Renal cortex interstitium (tissue), 15 donors: ENCODE results near the gene CIPC. TPM values are rescaled to one million over a fixed set of nuclear protein-coding genes. Genes with fewer than 3 reads are reported as not detected.
A peak's percentile ranks its signal among the peaks of the same experiment; 100 is the strongest.

Experiments used
- DNase-seq, 11 donors: peaks; one replicate each; pipeline ENCODE4 v3.0.0-alpha.2; 2013; ENCODE audit warnings: low read depth in 9 of 11, low spot score in 4 of 11; ENCODE audit errors: extremely low read depth in 1 of 11
- long read RNA-seq, 16 experiments: transcript quantifications; one replicate each; lab custom pipeline, GENCODE V29; 2026
- polyA plus RNA-seq, 3 donors: library from polyadenylated mRNA; unstranded; fragments of 120-200 nt; gene quantifications; one replicate each; pipeline ENCODE4 v1.2.1, GENCODE V29; 2013; ENCODE audit not compliant: insufficient read length in 3 of 3

CIPC gene, protein sequence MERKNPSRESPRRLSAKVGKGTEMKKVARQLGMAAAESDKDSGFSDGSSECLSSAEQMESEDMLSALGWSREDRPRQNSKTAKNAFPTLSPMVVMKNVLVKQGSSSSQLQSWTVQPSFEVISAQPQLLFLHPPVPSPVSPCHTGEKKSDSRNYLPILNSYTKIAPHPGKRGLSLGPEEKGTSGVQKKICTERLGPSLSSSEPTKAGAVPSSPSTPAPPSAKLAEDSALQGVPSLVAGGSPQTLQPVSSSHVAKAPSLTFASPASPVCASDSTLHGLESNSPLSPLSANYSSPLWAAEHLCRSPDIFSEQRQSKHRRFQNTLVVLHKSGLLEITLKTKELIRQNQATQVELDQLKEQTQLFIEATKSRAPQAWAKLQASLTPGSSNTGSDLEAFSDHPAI
- polyA plus RNA-seq = 10 to 100 TPM; 21.8 to 29.0 (median 26.0) TPM
- long read RNA-seq, donor 1, full-length matches to known transcripts = 6 of 6 reads
- long read RNA-seq, donor 1, partial matches to known transcripts = 0 of 6 reads
- long read RNA-seq, donor 1, other reads (novel, unspliced or antisense) = 0 of 6 reads
- long read RNA-seq, donor 2, full-length matches to known transcripts = 7 of 28 reads
- long read RNA-seq, donor 2, partial matches to known transcripts = 21 of 28 reads
- long read RNA-seq, donor 2, other reads (novel, unspliced or antisense) = 0 of 28 reads
- long read RNA-seq, donor 3, full-length matches to known transcripts = 6 of 6 reads
- long read RNA-seq, donor 3, partial matches to known transcripts = 0 of 6 reads
- long read RNA-seq, donor 3, other reads (novel, unspliced or antisense) = 0 of 6 reads
- long read RNA-seq, donor 4, full-length matches to known transcripts = 3 of 3 reads
- long read RNA-seq, donor 4, partial matches to known transcripts = 0 of 3 reads
- long read RNA-seq, donor 4, other reads (novel, unspliced or antisense) = 0 of 3 reads
- long read RNA-seq, donor 5 = 0 reads
- long read RNA-seq, donor 6, full-length matches to known transcripts = 10 of 54 reads
- long read RNA-seq, donor 6, partial matches to known transcripts = 44 of 54 reads
- long read RNA-seq, donor 6, other reads (novel, unspliced or antisense) = 0 of 54 reads
- long read RNA-seq, donor 7, full-length matches to known transcripts = 6 of 38 reads
- long read RNA-seq, donor 7, partial matches to known transcripts = 32 of 38 reads
- long read RNA-seq, donor 7, other reads (novel, unspliced or antisense) = 0 of 38 reads
- long read RNA-seq, donor 8 = 0 reads
- long read RNA-seq, donor 9, full-length matches to known transcripts = 3 of 3 reads
- long read RNA-seq, donor 9, partial matches to known transcripts = 0 of 3 reads
- long read RNA-seq, donor 9, other reads (novel, unspliced or antisense) = 0 of 3 reads
- long read RNA-seq, donor 10, full-length matches to known transcripts = 8 of 8 reads
- long read RNA-seq, donor 10, partial matches to known transcripts = 0 of 8 reads
- long read RNA-seq, donor 10, other reads (novel, unspliced or antisense) = 0 of 8 reads
- long read RNA-seq, donor 11, full-length matches to known transcripts = 8 of 8 reads
- long read RNA-seq, donor 11, partial matches to known transcripts = 0 of 8 reads
- long read RNA-seq, donor 11, other reads (novel, unspliced or antisense) = 0 of 8 reads
- long read RNA-seq, donor 12, full-length matches to known transcripts = 2 of 2 reads
- long read RNA-seq, donor 12, partial matches to known transcripts = 0 of 2 reads
- long read RNA-seq, donor 12, other reads (novel, unspliced or antisense) = 0 of 2 reads
- long read RNA-seq, donor 13 = 0 reads
- long read RNA-seq, donor 14, full-length matches to known transcripts = 2 of 2 reads
- long read RNA-seq, donor 14, partial matches to known transcripts = 0 of 2 reads
- long read RNA-seq, donor 14, other reads (novel, unspliced or antisense) = 0 of 2 reads
- long read RNA-seq, donor 15, full-length matches to known transcripts = 2 of 2 reads
- long read RNA-seq, donor 15, partial matches to known transcripts = 0 of 2 reads
- long read RNA-seq, donor 15, other reads (novel, unspliced or antisense) = 0 of 2 reads
- long read RNA-seq, donor 16, full-length matches to known transcripts = 18 of 18 reads
- long read RNA-seq, donor 16, partial matches to known transcripts = 0 of 18 reads
- long read RNA-seq, donor 16, other reads (novel, unspliced or antisense) = 0 of 18 reads

DNA sequence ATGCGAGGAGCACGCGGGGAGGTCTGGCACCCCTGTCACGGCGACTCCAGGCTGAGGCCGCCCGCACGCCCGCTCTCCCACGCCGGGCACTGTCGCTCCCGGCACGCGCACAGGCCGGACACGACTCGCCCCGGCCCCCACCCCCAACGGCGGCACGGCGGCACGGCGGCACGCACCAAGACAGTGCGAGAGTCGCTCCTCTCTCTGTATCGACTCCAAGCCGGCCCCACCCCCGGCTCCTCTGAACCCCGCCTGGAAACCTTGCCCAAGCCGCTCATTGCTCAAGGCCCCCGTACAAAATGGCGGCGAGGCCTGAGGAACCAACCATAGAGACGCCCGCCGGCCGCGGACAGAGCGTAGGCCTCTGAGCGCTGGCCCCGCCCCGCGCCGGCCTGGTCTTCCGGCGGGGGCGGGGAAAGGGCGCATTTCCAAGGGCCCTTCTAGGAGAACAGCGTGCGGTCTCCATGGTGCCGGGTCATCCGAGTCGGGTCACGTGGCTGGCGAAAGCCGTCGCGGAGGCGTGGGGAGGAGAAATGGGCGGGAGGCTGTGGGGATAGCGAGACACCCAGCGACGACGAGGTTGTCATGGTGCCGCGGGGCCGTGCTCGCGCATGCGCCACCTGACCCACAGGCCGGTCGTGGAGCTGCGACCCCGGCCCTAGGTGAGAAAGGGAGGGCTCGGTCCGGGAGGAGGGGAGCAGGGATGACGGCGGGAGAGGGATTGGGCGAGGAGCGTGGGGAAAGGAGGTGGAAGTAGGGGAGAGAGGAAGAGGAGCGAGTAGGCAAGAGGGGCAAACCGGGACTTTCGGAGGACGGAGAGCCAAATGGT is at the start of gene CIPC:
Gene CIPC (plus strand): TSS at position 559 of the 829 bp plus-strand sequence. CDS start 7,451 bp downstream, outside the sequence.
- DNase-seq = peak; percentile 96 to 99 (median 99)

DNA sequence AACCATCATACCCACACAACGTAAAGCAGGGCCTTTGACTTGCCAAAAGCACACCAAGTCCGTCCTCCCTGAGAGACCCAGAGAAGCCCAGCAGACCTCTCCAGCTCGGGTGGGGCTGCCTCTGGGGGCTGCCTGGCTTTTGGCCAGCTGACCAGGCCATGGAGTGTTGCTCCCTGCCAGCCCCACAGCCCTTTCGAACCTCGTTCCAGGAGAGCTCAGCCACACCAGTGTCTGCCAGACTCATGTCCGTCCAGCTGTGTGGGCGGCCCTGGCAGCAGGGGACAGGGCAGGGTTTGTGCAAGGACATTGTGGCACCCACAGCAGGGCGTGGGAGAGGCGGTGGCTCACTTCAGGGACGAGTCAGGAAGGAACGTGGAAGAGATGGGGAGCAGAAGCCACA is 46.9 kb upstream of the CIPC start:
- DNase-seq = no peak

DNA sequence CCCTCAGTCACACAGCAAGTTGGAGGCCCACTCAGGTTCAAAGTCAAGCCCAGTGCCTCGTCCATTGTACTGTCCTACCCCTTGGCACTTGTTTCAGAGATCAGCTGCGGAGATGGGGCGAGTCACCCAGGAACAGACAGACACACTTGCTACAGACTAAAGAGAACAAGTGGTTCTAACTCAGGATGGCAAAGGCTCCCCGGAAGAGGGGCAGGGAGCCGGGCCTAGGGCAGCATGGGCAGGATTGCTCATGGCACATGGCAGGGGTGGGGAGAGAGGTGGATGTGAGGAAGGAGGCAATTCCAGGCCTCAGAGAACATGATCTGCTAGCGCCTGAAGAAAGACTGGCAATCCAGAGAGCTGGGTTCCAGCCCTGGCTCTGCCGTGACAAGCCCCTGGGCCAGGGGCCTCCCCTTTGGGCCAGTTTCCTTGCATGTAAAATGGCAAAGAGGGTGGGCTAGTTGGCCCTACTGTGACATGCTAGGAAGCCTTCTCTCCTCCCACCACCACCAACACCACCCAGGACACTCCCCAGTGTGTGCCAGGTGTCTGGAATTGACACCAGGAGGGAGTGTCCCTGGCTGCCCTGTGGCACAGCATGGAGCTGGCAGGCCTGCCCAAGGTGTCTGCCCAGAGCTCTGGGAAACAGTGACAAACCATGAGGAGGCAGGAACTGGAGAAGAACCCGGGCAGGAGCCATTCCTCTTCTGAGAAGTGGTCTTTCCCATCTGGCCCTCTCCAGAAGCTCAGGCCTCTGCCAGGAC is 45.6 kb upstream of the CIPC start:
- DNase-seq = no peak

DNA sequence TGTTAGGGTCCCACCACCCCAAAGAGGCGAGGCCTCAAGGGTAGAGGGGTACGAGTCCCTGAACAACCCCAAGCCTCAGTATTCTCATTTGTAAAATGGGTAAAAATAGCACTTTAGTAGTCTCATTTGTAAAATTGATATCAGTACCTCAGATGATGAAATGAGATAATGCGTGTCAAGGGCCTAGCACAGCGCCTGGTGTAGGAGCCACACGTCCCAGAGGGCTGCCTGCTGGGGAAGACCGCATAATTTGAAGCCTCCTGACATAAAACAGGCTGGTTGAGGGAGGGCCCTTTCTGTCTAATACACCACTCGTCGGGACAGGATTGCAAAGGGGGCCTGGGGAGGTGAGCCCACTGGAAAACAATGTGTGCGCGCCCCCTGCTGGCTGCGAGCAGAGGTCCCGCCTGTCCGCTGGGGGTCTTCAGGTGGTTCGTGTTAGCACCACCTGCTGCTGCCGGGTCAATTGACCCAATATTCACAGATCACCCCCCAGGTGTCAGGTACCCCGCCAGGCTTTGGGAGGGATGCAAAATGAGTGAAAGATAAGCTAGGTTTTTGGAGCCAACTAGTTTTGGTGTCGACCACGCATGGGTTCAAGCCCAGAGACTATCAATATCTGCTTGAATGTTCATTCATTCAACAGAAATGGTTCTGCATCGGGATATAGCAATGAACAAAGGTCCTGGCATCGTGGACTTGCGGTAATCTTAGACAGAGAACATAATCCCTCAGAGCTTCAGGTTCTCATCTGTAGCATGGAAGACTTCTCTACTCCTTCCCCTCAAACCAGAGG is 44.8 kb upstream of the CIPC start:
- peak in 1 of 11 donors; percentile 73 for DNase-seq

DNA sequence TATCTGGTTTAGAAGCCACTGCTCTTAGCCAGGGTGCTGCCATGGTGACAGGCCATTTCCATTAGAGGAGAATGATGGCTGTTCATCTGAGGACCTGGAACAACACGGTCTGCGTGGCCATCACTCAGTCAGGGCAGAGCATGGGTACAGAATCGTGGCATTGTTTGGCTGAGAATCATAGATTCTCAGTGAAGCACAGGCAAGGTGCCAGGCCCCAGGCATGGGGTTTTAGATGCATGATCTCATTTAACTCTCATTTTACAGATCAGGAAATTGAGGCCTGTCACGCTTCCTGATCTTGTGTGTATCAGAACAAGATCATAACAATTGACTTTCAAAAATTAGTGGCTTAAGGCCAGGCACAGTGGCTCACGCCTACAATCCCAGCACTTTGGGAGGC is 42.8 kb upstream of the CIPC start:
- no peak for DNase-seq

DNA sequence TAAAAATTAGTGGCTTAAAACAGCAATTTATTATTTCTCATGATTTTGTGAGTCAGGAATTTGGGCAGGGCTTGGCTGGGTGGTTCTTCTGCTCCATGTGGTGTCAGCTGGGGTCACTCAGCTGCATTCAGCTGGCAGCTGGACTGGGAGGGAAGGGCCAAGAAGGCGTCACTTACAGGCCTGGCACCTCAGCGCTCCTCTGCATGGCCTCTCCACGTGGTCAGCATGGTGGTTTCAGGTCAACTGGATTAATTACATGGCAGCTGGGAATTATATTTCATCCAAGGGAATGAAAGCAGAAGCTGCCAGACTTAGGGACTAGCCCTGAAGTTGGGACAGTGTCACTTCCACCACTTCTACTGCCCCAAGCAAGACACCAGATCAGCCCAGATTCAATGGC is 42.1 kb upstream of the CIPC start:
- DNase-seq = no peak

DNA sequence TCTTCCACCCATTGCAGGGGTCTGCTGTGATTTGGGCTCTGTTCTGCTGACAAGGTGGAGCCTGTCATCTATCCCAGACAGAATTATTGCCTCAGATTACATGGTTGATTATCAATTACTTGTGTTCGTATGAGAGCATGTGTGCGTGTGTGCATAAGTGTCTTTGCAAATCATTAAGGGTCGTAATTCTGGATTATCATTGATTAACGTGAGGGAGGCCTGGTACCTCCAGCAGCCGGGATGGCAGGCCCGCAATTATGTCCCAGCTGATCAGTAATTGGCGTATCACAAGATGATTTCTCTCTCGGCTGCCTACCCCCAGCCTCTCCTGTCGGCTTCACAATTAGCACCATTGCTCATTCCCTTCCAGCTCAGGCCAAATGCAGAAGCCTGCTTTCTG is 39.9 kb upstream of the CIPC start:
- DNase-seq = no peak

DNA sequence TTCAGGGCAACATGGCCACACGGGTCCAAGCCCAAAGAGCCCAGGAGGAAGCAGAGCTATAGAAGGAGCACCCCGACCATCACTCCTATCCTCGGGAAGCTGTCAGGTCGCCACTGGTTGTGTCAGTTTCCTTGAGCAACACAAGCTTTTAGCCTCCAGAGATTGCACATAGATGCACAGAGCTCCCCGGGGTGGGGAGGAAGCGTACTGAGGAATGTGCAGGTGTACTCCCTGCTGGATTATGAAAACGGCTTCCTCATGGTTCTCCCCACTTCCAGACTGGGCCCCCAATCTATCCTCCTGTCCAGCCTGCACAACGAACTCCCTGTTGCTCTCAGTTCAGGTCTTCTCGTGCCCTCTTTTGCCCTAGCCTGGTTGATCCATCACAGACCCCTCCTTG is 39.3 kb upstream of the CIPC start:
- no peak for DNase-seq

DNA sequence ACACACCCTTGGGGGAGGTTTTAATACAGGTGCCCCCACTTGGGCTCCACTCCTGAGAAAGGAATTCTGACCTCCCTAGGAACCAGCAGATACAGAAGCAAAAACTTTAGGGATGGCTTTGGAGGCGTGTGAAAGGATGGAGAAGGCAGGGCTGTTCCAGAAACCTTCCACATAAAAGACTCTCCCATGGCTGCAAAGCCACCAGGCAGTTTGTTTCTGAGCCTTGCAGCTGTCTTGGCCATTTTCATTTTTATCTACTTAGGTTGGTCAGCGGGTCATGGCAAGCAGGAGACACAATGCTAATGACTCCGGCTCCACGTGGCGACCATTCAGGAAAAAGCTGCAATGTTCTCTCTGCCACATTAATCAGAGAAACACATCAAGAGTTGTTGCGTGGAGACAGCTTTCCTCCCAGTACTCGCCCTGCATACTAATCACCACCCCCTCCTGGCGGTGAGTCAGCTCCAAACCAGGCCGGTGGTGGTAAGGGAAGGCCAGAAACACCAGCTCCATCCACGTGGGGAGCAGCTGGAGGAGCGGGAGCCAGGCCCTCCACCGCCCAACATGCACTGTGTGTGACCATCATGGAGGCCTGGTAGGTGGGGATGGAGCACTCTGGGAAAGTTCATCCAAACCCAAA is 38.7 kb upstream of the CIPC start:
- DNase-seq = peak in 1 of 11 donors; percentile 54

DNA sequence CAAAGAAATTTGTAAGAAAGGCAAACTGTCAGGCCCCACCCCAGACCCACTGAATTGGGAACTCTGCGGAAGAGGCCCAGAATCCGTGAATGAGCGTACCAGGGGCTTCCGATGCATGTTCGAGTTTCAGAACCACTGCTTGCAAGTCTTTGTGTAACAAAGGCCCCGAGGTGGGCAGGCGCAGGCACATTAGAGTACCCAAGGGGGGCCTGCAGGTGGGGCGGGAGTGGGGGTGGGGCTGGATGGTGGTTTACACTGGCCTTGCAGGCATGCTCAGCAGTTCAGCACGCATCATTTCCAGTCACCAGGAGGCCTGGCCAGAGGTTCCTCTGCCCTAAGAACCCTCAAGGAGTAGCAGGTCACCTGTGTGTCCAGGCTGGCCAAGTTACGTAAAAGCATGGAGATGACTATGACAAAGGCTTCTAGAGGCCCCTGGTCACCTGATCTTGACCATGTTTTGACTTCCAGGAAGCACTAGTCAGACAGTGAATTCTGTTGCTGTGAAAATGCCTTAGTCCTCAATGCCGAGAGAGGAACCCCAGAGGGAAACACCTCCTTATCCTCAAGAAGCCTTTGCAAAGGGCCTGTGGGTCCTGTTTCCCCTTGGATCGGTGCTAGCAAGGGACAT is 36.3 kb upstream of the CIPC start:
- no peak for DNase-seq

DNA sequence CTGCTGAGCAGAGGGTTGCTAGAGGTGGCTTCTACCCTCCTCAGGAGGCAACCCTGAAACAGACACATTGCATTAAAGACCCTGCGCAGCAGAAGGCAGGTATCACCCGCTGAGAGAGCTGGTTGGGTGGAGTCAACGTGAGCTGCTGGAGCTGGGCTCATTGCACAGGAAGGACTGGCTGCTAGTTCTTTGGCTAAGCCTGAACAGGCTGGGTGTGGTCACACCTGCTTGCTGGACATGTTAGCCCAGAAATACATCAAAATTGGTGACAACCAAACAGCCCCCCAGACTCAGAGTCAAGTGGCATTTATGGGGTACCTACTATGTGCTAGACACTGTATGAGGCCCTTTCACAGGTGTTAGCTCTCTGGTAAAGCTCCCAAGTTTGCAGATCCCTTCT is 35.8 kb upstream of the CIPC start:
- no peak for DNase-seq

DNA sequence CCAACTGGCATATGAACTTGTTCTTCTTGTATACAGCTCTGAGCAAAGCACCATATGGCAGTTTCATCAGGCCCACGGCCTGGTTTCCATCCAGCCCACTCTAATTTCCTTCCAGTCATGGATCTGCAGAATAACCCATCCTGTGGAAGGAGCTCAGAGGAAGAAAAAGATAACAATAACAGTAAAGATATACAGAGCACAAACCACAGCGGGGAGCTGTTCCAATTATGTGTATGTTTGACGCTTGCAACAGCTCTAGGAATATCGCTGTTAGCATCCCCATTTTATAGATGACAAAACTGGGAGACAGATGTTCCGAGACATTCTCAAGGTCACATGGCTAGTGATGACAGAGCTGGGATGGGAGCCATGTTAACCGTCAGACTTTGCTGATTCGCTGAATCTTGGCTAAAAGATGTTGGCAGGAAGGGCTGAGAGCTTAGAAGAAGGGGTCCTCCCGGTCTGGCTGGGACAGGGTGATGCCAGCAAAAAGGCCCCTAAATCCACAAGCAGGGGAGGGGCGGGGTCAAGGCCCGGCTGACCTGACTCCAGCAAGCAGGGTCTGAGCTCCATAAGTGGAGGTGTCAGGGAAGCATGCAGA is 34.4 kb upstream of the CIPC start:
- DNase-seq = no peak

DNA sequence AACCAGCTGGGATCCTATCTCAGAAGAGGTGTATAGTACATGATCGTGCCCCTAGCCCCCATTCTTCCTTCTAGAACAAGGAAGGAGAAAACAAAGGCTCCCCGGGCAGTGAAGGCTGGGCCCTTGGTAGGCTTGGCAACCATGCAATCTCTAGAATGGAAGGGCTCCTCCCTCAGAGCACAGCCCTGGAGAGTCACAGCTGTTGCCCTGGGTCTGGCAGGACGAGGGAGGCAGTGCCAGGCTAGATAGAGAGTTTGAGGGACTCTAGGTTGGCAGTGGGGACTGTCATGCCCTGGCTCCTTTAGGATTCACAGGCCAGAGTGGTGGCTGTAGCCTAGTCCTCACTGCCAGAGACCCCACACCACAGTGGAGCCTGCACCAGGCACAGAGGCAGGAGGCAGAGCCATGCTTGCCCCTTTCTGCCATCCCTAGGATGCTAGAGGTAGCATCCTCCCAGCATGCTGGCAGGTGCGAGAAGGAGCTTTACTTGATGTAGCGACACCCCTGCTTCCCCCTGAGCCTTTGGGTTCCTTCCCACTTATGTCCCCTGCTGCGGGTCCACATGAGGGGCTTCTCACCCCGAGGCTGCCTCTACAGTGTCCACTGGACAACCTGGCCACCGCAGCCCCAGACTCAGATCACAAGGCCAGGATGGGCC is 33.4 kb upstream of the CIPC start:
- DNase-seq = no peak
